Left colon (tissue), 2 donors: ENCODE results near the gene OR6C3. TPM values are rescaled to one million over a fixed set of nuclear protein-coding genes. Genes with fewer than 3 reads are reported as not detected.
"Not testable (repeated sequence)": the region's sequence is repeated elsewhere in the genome, so short reads cannot be mapped to it uniquely, and the experiment has no call there.

Experiments used
- ATAC-seq: fragments of 200-7000 bp; cut with Tn5 transposase; one replicate; pipeline ENCODE4 v1.9.1; 2020; ENCODE audit warnings: mild to moderate bottlenecking, moderate library complexity
- DNase-seq, 2 donors: peaks; one replicate each; pipeline ENCODE4 v3.0.0-alpha.2; 2020
- intact Hi-C, 2 donors: fragments of 100-400 bp; cut with DNase I in 1 of 2; cut with micrococcal nuclease in 1 of 2; formaldehyde crosslinking; loops; one replicate each; pipeline versions ENCODE4 v1.11.2 to v1.14.0; 2022; cut with DNase I, micrococcal nuclease
- long read RNA-seq: library from polyadenylated mRNA; unstranded; transcript quantifications from one replicate; pipeline ENCODE4 v2.0.0, GENCODE V29; 2021
- total RNA-seq, 2 donors: library from RNA; stranded (reverse); fragmentation: NEBNext Ultra II Directional; extraction: Animal tissue kit (Norgen Biotek cat#: 25700); gene quantifications; one replicate each; pipeline ENCODE4 v1.2.1, GENCODE V29; 2021
- donor health status: DM: no; HTN: no; CAD: no.
- donor health status: DM: yes; HTN: yes; CAD: no.

OR6C3 gene
- not detected for total RNA-seq
- long read RNA-seq, result 0 reads

GRCh38 chr12:55330446-55330845 lies at the start of gene OR6C3:
Gene OR6C3, plus strand, starts transcription at chr12:55330746. Its CDS starts 955 bp downstream, at chr12:55331701.
- intact Hi-C loops, result no loop called here
- ATAC-seq (no peak), DNase-seq (no peak)

GRCh38 chr12:55280991-55281390 lies 49.6 kb upstream of the OR6C3 start:
- ATAC-seq (no peak), DNase-seq (no peak)
- intact Hi-C loops, result no loop called here

- DNase-seq (no peak), ATAC-seq (no peak)
- intact Hi-C loops, result no loop called here
Observed at GRCh38 chr12:55289999-55290398, 40.5 kb upstream of the OR6C3 start.

GRCh38 chr12:55296469-55296868 lies 34.1 kb upstream of the OR6C3 start, which contains the start of gene OR6C6:
Gene OR6C6, minus strand, starts transcription at chr12:55296569. Its CDS starts 1,337 bp downstream, at chr12:55295232.
- ATAC-seq (no peak), DNase-seq (no peak)
- intact Hi-C loops, result no loop called here

- ATAC-seq, result no peak
- intact Hi-C loops, result no loop called here
- DNase-seq, result no peak
Observed at GRCh38 chr12:55314043-55314442, 16.5 kb upstream of the OR6C3 start, which contains the start of gene OR6C1. Gene OR6C1, plus strand, starts transcription at chr12:55314343. Its CDS starts 6,257 bp downstream, at chr12:55320600.

GRCh38 chr12:55320201-55320600 lies 10.3 kb upstream of the OR6C3 start:
- DNase-seq (no peak), ATAC-seq (no peak)
- intact Hi-C loops, result no loop called here

GRCh38 chr12:55325801-55326200 lies 4.7 kb upstream of the OR6C3 start:
- intact Hi-C loops, ATAC-seq, DNase-seq: not testable (repeated sequence)

GRCh38 chr12:55336002-55336401 lies 5.5 kb downstream of the OR6C3 start:
- DNase-seq (no peak), ATAC-seq (no peak)
- intact Hi-C loops, result no loop called here

- ATAC-seq, DNase-seq, intact Hi-C loops: not testable (repeated sequence)
Observed at GRCh38 chr12:55355338-55355737, 24.8 kb downstream of the OR6C3 start.

GRCh38 chr12:55362675-55363074 lies 32.1 kb downstream of the OR6C3 start, which contains the start of gene OR6C75:
Gene OR6C75, plus strand, starts transcription at chr12:55362975. Its CDS starts 2,136 bp downstream, at chr12:55365111.
- intact Hi-C loops, result no loop called here
- DNase-seq (no peak), ATAC-seq (no peak)

GRCh38 chr12:55365086-55365485 lies 34.5 kb downstream of the OR6C3 start:
- no peak for DNase-seq
- ATAC-seq, result no peak
- intact Hi-C loops, result no loop called here

GRCh38 chr12:55372521-55372920 lies 42.0 kb downstream of the OR6C3 start:
- no peak for DNase-seq
- intact Hi-C loops, result no loop called here

More at GRCh38 chr12:55372521-55372920, 42.0 kb downstream of the OR6C3 start:
- ATAC-seq, result no peak

Other genes with a start within 250 kb of the OR6C3 start
- not detected for gene OR9K2, start 204.3 kb upstream of the OR6C3 start, total RNA-seq
- gene OR10A7, start 109.7 kb upstream of the OR6C3 start, total RNA-seq, result not detected
- not detected for gene OR6C74, start 86.1 kb upstream of the OR6C3 start, total RNA-seq
- gene OR6C6, start 34.2 kb upstream of the OR6C3 start, total RNA-seq, result not detected
- gene OR6C1, start 16.4 kb upstream of the OR6C3 start, total RNA-seq, result not detected
- not detected for gene OR6C75, start 32.2 kb downstream of the OR6C3 start, total RNA-seq
- gene OR6C65, start 69.8 kb downstream of the OR6C3 start, total RNA-seq, result not detected
- not detected for gene OR6C76, start 95.5 kb downstream of the OR6C3 start, total RNA-seq
- not detected for gene OR6C2, start 113.3 kb downstream of the OR6C3 start, total RNA-seq
- gene OR6C70, start 139.4 kb downstream of the OR6C3 start, total RNA-seq, result not detected
- gene OR6C68, start 161.6 kb downstream of the OR6C3 start, total RNA-seq, result not detected
- gene OR6C4, start 218.9 kb downstream of the OR6C3 start, total RNA-seq, result not detected
- gene OR2AP1, start 241.7 kb downstream of the OR6C3 start, total RNA-seq, result not detected